ENCODE data around the gene CPLX3.

The CPLX3 gene

GRCh38 chr15:74865316-74865715 is 38.9 kb downstream of the CPLX3 start:
- no peak for TF ChIP-seq CTCF (IDR thresholded peaks at IDR 0.05; ENCODE audit: insufficient read depth, low read length, poor library complexity, severe bottlenecking)
- DNase-seq (ENCODE audit: extremely low read depth, insufficient read length): no peak
- H3K36me3 ChIP-seq (ENCODE audit: control insufficient read depth, insufficient read depth, low read length): peaks cover 9% of the 10 kb centered on the region
- no peaks in the 10 kb centered on the region for H3K27me3 ChIP-seq (replicated peaks; ENCODE audit: control insufficient read depth, insufficient read depth, low read length)
- no peak overlapping the region for H3K4me3 ChIP-seq (replicated peaks; ENCODE audit: low read depth, low read length)

- H3K27me3 ChIP-seq (replicated peaks; ENCODE audit: control insufficient read depth, insufficient read depth, low read length): no peaks in the 10 kb centered on the region
- TF ChIP-seq CTCF (IDR thresholded peaks at IDR 0.05; ENCODE audit: insufficient read depth, low read length, poor library complexity, severe bottlenecking): no peak
- H3K36me3 ChIP-seq (ENCODE audit: control insufficient read depth, insufficient read depth, low read length): peaks cover 9% of the 10 kb centered on the region
- H3K4me3 ChIP-seq (replicated peaks; ENCODE audit: low read depth, low read length): no peak overlapping the region
- no peak for DNase-seq (ENCODE audit: extremely low read depth, insufficient read length)
Measured at GRCh38 chr15:74866090-74866489, 39.7 kb downstream of the CPLX3 start.

- H3K36me3 ChIP-seq (ENCODE audit: control insufficient read depth, insufficient read depth, low read length): peaks cover 9% of the 10 kb centered on the region
- no peaks in the 10 kb centered on the region for H3K27me3 ChIP-seq (replicated peaks; ENCODE audit: control insufficient read depth, insufficient read depth, low read length)
- no peak overlapping the region for H3K4me3 ChIP-seq (replicated peaks; ENCODE audit: low read depth, low read length)
- DNase-seq (ENCODE audit: extremely low read depth, insufficient read length): no peak
- TF ChIP-seq CTCF (IDR thresholded peaks at IDR 0.05; ENCODE audit: insufficient read depth, low read length, poor library complexity, severe bottlenecking): no peak
Measured at GRCh38 chr15:74867466-74868038, 41.1 kb downstream of the CPLX3 start.

- DNase-seq (ENCODE audit: extremely low read depth, insufficient read length): no peak
- no peak for TF ChIP-seq CTCF (IDR thresholded peaks at IDR 0.05; ENCODE audit: insufficient read depth, low read length, poor library complexity, severe bottlenecking)
Measured at GRCh38 chr15:74868059-74868458, 41.6 kb downstream of the CPLX3 start.

GRCh38 chr15:74869372-74869725 is 42.9 kb downstream of the CPLX3 start:
- Histone ChIP-seq H3K27me3 (replicated peaks; ENCODE audit: control insufficient read depth, insufficient read depth, low read length) (no peaks in the 10 kb centered on the region), H3K4me3 (replicated peaks; ENCODE audit: low read depth, low read length) (peak overlapping the region; percentile 55), H3K36me3 (ENCODE audit: control insufficient read depth, insufficient read depth, low read length) (peaks cover 8% of the 10 kb centered on the region)
- no peak for TF ChIP-seq CTCF (IDR thresholded peaks at IDR 0.05; ENCODE audit: insufficient read depth, low read length, poor library complexity, severe bottlenecking)
- DNase-seq (ENCODE audit: extremely low read depth, insufficient read length): no peak

More at GRCh38 chr15:74868059-74868458, 41.6 kb downstream of the CPLX3 start:
- Histone ChIP-seq H3K36me3 (ENCODE audit: control insufficient read depth, insufficient read depth, low read length) (peaks cover 9% of the 10 kb centered on the region), H3K27me3 (replicated peaks; ENCODE audit: control insufficient read depth, insufficient read depth, low read length) (no peaks in the 10 kb centered on the region), H3K4me3 (replicated peaks; ENCODE audit: low read depth, low read length) (no peak overlapping the region)

Measured in GM06990 (cell line).